BLaER1 (cell line): ENCODE measurements around the gene TDRD1.
A peak's percentile ranks its signal among the peaks of the same experiment; 100 is the strongest.

ENCODE experiments used
- H3K27ac ChIP-seq: shearing (Covaris generic); formaldehyde crosslinking; 2 replicates; pipeline ENCODE4 v1.8.1; 2022
- H3K27me3 ChIP-seq: shearing (Covaris generic); formaldehyde crosslinking; 2 replicates; pipeline ENCODE4 v1.8.1; 2022
- H3K36me3 ChIP-seq: shearing (Covaris generic); formaldehyde crosslinking; 2 replicates; pipeline ENCODE4 v1.8.1; 2022
- H3K4me1 ChIP-seq: shearing (Covaris generic); formaldehyde crosslinking; 2 replicates; pipeline ENCODE4 v1.8.1; 2022
- H3K4me2 ChIP-seq: shearing (Covaris generic); formaldehyde crosslinking; 2 replicates; pipeline ENCODE4 v1.8.1; 2022
- H3K4me3 ChIP-seq: shearing (Covaris generic); formaldehyde crosslinking; 2 replicates; pipeline ENCODE4 v1.8.1; 2022
- H3K9ac ChIP-seq: shearing (Covaris generic); formaldehyde crosslinking; 2 replicates; pipeline ENCODE4 v1.8.1; 2022
- H3K9me3 ChIP-seq: shearing (Covaris generic); formaldehyde crosslinking; 2 replicates; pipeline ENCODE4 v1.8.1; 2022
- H4K20me1 ChIP-seq: shearing (Covaris generic); formaldehyde crosslinking; 2 replicates; pipeline ENCODE4 v1.8.1; 2022
- Cebpa-rat ChIP-seq: shearing (Covaris generic); IDR thresholded peaks from 2 replicates; pipeline ENCODE4 v1.8.1; 2022

TDRD1 gene

DNA sequence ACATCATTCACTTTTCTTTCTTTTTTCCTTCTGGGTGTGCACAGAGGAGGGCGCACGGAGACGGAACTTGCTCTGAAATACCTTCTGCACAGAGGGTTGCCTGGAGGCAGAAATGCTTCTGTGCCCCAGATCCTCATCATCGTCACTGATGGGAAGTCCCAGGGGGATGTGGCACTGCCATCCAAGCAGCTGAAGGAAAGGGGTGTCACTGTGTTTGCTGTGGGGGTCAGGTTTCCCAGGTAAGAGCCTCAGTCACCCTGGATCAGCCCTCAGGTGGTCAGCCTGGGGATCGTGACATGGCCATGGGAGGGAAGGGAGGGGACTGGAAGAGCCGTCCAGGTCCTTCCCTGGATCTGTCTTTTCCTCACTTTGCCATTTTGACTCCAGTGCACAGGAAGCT, 93.5 kb downstream of the TDRD1 start:
- Histone ChIP-seq H4K20me1 (no peaks in the 10 kb centered on the region), H3K9me3 (no peaks in the 10 kb centered on the region), H3K4me2 (peak overlapping the region; percentile 7; the same call in 1 of the 2 replicates), H3K27me3 (no peaks in the 10 kb centered on the region), H3K4me1 (peaks cover 5% of the 10 kb centered on the region), H3K9ac (no peak overlapping the region), H3K27ac (no peak overlapping the region), H3K36me3 (no peaks in the 10 kb centered on the region), H3K4me3 (no peak overlapping the region)
- TF ChIP-seq Cebpa-rat, result no peak

DNA sequence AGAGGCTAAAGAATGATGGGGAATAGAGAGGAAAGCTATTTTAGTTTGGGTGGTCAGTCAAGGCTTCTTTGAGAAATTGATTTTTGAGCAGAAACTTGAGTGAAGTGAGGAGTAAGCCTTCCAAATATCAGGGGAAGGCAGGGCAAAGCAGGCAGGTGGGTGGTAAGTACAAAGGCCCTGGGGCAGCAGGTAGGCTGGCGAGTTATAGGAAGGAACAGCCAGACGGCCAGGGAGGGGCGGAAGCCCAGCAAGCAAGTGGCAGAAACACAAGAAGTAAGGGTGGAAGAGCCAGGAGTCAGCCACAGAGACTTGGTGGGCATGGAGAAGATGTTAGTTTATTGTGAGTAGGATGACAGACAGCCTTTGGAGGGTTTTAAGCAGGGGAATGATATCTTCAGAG, 94.8 kb downstream of the TDRD1 start:
- no peaks in the 10 kb centered on the region for H3K27me3 ChIP-seq
- H4K20me1 ChIP-seq, result no peaks in the 10 kb centered on the region
- H3K4me1 ChIP-seq, result peaks cover 5% of the 10 kb centered on the region
- no peaks in the 10 kb centered on the region for H3K36me3 ChIP-seq
- no peak overlapping the region for H3K4me2 ChIP-seq
- H3K27ac ChIP-seq, result no peak overlapping the region
- no peak overlapping the region for H3K9ac ChIP-seq
- H3K4me3 ChIP-seq, result no peak overlapping the region
- TF ChIP-seq Cebpa-rat, result no peak
- no peaks in the 10 kb centered on the region for H3K9me3 ChIP-seq

DNA sequence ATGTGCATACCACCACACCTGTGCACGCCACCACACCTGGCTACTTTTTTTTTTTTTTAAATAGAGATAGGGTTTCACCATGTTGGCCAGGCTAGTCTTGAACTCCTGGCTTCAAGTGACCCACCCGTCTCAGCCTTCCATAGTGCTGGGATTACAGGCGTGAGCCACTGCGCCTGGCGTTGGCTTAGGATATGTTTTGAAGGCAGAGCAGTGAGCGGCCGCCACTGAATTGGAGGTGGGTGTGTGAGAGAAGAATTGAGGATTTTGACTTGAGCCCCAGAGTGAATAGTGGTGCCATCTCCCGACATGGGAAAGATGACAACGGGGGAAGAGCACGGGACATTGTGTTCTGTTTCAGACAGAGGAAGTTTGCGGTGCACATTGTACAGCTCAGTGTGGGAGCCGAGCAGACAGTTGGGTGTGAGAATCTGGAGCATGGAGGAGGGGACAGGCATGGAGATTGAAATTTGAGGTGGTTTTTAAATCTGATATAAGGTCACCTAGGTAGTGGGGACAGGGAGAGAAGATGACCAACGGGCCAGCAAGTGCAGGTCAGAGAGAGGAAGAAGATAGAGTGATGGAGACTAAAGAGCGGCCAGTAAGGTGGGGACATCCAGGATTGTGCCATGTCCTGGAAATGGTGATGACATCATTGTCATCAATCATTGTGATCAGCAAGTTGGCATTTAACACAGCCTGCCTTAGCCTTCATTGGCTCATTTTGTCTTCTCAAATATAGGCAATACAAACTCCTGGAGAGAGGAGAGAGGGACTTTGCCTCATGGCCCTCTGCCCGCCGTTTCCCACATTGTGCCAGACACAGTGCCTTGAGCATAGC, 95.7 kb downstream of the TDRD1 start:
- H3K4me1 ChIP-seq, result peaks cover 5% of the 10 kb centered on the region
- no peak for TF ChIP-seq Cebpa-rat
- H3K27ac ChIP-seq, result no peak overlapping the region

DNA sequence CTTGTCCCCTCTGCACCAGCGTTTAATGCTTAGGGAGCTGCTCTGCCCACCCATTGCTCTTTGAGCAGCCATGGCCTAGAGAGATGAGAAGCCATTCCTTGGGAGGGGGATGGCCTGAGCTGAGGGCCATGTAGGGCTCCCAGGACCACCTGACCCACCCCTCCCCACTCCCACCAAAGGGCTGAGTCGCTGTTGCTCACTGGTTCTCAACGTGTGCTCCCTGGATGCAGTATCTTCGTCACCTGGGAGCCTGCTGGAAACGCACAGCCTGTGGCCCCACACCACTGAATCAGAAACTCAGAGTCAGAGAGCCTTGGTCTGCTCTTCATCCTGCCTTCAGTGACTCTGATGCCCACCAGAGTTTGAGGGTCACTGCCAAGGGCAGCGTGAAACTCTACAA, 96.9 kb downstream of the TDRD1 start:
- TF ChIP-seq Cebpa-rat, result no peak
- H3K4me3 ChIP-seq, result no peak overlapping the region
- no peaks in the 10 kb centered on the region for H3K27me3 ChIP-seq
- no peaks in the 10 kb centered on the region for H3K36me3 ChIP-seq
- H3K9ac ChIP-seq, result no peak overlapping the region
- no peak overlapping the region for H3K4me2 ChIP-seq
- no peaks in the 10 kb centered on the region for H4K20me1 ChIP-seq
- H3K27ac ChIP-seq, result no peak overlapping the region
- no peaks in the 10 kb centered on the region for H3K9me3 ChIP-seq
- H3K4me1 ChIP-seq, result peaks cover 5% of the 10 kb centered on the region

More for the DNA sequence above, 95.7 kb downstream of the TDRD1 start:
- no peaks in the 10 kb centered on the region for H3K36me3 ChIP-seq
- H3K4me2 ChIP-seq, result no peak overlapping the region
- no peaks in the 10 kb centered on the region for H4K20me1 ChIP-seq
- H3K27me3 ChIP-seq, result no peaks in the 10 kb centered on the region
- no peak overlapping the region for H3K4me3 ChIP-seq
- no peak overlapping the region for H3K9ac ChIP-seq
- no peaks in the 10 kb centered on the region for H3K9me3 ChIP-seq

DNA sequence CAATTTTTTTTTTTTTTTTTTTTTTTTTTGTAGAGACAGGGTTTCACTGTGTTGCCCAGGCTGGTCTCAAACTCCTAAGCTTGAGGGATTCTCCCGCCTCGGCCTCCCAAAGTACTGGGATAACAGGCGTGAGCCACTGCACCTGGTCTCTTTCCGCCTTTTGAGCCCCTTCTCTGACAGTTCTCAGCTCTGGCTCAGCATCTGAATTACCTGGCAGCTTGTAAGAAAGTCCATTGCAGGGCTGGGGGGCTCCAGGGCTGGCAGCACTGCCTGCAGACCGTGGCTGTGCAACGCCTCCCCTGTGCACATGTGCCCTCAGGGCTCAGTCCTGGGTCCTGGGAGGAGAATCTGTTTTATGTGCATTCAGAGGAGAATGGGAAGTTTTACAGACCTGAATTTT, 97.5 kb downstream of the TDRD1 start:
- no peak overlapping the region for H3K4me3 ChIP-seq
- H4K20me1 ChIP-seq, result no peaks in the 10 kb centered on the region
- no peaks in the 10 kb centered on the region for H3K36me3 ChIP-seq
- no peaks in the 10 kb centered on the region for H3K27me3 ChIP-seq
- no peak overlapping the region for H3K9ac ChIP-seq
- H3K27ac ChIP-seq, result no peak overlapping the region
- TF ChIP-seq Cebpa-rat, result no peak
- peaks cover 5% of the 10 kb centered on the region for H3K4me1 ChIP-seq
- no peaks in the 10 kb centered on the region for H3K9me3 ChIP-seq
- no peak overlapping the region for H3K4me2 ChIP-seq

DNA sequence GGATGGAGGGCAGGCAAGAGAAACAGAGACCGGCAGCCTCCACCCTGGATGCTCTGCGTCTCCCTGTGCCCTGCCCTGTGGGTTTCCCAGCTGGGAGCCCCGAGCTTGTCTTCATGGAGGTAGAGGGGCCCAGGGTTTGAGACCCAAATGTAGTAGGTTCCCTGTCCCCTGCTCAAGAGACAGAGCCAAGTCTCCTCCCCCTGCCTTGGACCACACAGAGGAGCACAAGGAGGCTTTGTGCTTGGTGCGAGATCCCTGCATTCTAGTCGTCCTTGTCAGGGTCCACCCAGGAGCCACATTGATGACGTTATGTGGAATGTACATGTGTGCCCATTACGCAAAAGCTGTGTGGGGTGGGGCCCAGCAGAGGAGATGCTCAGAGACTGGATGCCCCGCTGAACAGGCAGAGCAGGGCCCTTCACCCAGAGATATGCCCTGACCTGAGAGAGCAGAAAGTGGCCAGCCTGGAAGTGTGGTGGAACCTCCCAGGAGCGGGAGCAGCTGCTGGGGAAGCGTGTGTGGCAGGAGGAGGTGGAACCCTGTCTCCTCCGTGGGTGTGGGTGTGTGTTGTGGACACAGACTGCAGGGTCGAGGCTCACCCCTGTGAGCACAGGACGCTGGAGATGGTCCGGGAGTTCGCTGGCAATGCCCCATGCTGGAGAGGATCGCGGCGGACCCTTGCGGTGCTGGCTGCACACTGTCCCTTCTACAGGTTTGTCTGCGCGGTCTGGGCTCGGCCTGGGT, 99.2 kb downstream of the TDRD1 start:
- no peaks in the 10 kb centered on the region for H3K27me3 ChIP-seq
- no peak for TF ChIP-seq Cebpa-rat
- H3K9me3 ChIP-seq, result no peaks in the 10 kb centered on the region
- no peaks in the 10 kb centered on the region for H3K36me3 ChIP-seq
- no peak overlapping the region for H3K9ac ChIP-seq
- no peak overlapping the region for H3K4me3 ChIP-seq
- H3K4me1 ChIP-seq, result no peaks in the 10 kb centered on the region
- H3K27ac ChIP-seq, result no peak overlapping the region
- no peak overlapping the region for H3K4me2 ChIP-seq
- H4K20me1 ChIP-seq, result no peaks in the 10 kb centered on the region

DNA sequence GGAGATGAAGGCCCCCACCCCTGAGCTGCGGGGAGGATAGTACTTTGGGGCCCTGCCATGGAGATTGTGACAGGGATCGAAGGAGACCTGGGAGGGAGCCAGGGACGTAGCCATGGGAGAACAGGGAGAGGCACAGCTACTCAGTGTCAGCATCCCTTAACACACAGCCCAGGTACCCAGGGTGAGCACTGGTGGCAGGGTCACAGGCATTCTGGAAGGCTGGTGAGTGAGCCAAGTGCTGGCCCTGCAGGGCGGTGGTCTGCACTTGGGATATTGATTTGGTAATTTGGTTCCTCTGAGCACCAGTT, 99.7 kb downstream of the TDRD1 start:
- Histone ChIP-seq H3K27me3 (no peaks in the 10 kb centered on the region), H3K9me3 (no peaks in the 10 kb centered on the region), H3K27ac (no peak overlapping the region), H4K20me1 (no peaks in the 10 kb centered on the region), H3K9ac (no peak overlapping the region), H3K4me2 (no peak overlapping the region), H3K4me3 (no peak overlapping the region), H3K4me1 (peaks cover 2% of the 10 kb centered on the region), H3K36me3 (no peaks in the 10 kb centered on the region)
- TF ChIP-seq Cebpa-rat, result no peak

DNA sequence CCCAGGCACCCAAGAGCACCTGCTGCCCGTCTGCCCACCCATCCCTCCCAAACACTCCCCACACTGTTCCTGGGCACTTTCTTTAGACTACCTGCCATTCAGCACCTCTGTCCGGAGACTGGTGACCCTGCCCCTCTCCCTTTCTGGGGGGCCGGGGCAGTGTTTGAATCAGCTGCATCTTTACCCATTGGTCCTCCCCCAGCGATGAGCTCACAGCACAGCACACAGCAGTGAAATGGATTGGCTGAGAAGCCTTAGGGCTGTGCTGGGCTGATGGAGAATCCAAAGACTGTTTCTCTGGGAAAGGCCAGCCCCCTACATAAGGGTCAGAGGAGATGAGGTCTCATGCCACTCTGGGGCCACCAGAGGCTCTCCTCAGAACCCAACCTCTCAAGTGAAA, 100.1 kb downstream of the TDRD1 start:
- TF ChIP-seq Cebpa-rat, result no peak
- no peaks in the 10 kb centered on the region for H3K27me3 ChIP-seq

DNA sequence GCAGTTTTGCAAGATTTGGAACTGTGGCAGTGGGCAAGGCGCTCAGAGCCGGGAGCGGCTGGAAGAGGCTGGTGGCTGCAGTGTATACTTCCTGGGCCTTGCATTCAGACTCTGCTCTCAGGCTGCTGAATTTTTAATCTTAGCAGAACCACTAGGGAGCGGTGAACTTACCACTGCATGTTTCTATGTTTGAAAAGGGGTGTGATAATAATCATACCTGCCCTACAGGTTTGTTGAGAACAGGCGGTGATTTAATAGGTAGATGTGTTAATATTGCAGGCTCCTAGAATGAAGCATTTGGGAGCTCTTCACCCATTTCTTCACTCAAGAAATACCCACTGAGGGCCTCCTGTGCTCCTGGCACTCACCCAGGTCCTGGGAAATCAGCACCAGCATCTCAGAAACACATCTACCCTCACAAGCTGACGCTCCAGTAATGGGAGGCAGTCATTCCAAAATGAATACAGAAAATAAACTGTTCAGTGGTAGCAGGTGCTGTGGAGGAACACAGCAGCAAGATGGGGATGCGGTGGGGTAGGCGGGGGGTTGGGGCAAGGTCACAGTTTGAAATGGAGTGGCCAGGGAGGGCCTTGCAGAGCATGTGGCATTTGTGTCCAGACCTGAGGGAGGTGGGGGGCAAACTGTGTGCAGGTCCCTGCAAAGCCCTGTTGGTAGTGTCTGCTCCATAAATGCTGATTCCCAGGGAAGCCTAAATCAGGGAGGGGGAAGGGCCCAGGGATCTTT, 100.9 kb downstream of the TDRD1 start:
- H3K4me1 ChIP-seq, result peaks cover 14% of the 10 kb centered on the region
- H3K4me3 ChIP-seq, result no peak overlapping the region
- no peak overlapping the region for H3K27ac ChIP-seq
- H3K4me2 ChIP-seq, result no peak overlapping the region
- H3K9ac ChIP-seq, result no peak overlapping the region
- no peaks in the 10 kb centered on the region for H3K27me3 ChIP-seq
- no peaks in the 10 kb centered on the region for H3K9me3 ChIP-seq
- no peaks in the 10 kb centered on the region for H3K36me3 ChIP-seq
- TF ChIP-seq Cebpa-rat, result no peak
- H4K20me1 ChIP-seq, result no peaks in the 10 kb centered on the region

More for the DNA sequence above, 100.1 kb downstream of the TDRD1 start:
- Histone ChIP-seq H3K4me1 (peaks cover 6% of the 10 kb centered on the region), H3K9ac (no peak overlapping the region), H3K36me3 (no peaks in the 10 kb centered on the region), H3K4me3 (no peak overlapping the region), H3K27ac (no peak overlapping the region), H3K9me3 (no peaks in the 10 kb centered on the region), H4K20me1 (no peaks in the 10 kb centered on the region), H3K4me2 (no peak overlapping the region)

DNA sequence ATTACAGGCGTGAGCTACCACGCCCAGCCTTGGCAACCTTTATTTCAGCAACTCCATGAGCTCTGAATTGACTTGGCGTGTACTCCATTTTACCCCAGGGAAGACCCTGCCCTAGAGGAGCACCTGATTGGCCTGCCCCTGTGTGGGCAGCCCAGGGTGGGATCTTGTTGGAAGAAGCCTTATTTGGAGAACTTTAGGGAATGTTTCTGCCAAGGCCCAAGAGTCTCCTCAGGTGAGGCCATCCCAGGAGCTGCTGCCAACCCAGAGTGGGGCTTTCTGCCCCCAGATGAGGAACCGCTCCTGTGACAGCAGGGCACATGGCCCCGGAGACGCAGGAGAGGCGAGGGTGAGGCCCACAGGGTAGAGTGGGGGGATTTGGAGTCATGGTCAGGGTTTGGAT, 101.9 kb downstream of the TDRD1 start:
- Histone ChIP-seq H4K20me1 (no peaks in the 10 kb centered on the region), H3K27ac (no peak overlapping the region), H3K36me3 (no peaks in the 10 kb centered on the region), H3K4me3 (no peak overlapping the region), H3K4me2 (no peak overlapping the region), H3K9me3 (no peaks in the 10 kb centered on the region), H3K9ac (no peak overlapping the region), H3K27me3 (no peaks in the 10 kb centered on the region), H3K4me1 (peaks cover 16% of the 10 kb centered on the region)
- TF ChIP-seq Cebpa-rat, result no peak
